GM12892 (cell line): Measurements from ENCODE around the gene THRSP.
"Not testable (repeated sequence)": the region's sequence is repeated elsewhere in the genome, so short reads cannot be mapped to it uniquely, and the experiment has no call there.

Experiments used
- DNase-seq: peaks from one replicate; pipeline ENCODE4 v3.0.0; 2011; ENCODE audit not compliant: insufficient read length
- FAIRE-seq: peaks from 2 replicates; lab custom pipeline; 2011; peaks lifted over from hg19 to GRCh38; lab: Jason Lieb, UNC
- POLR2A ChIP-seq: IDR thresholded peaks from 2 replicates; pipeline ENCODE4 v1.6.1; 2011; ENCODE audit warnings: low read depth, low read length, control low read depth
- POLR2AphosphoS5 ChIP-seq: IDR thresholded peaks from 2 replicates; pipeline ENCODE4 v1.6.1; 2011; ENCODE audit warnings: low read depth, low read length, control low read depth
- TAF1 ChIP-seq: IDR thresholded peaks from 2 replicates; pipeline ENCODE4 v1.6.1; 2011; ENCODE audit warnings: low read depth, mild to moderate bottlenecking, control low read depth, low read length, borderline replicate concordance

Gene THRSP

GRCh38 chr11:78083021-78083420 lies 19.4 kb downstream of the THRSP start:
- no peak for TF ChIP-seq TAF1
- TF ChIP-seq POLR2A: no peak
- TF ChIP-seq POLR2AphosphoS5: no peak
- FAIRE-seq (no peak), DNase-seq (no peak)

- not testable (repeated sequence) for FAIRE-seq, DNase-seq
Measured at GRCh38 chr11:78084506-78084905, 20.8 kb downstream of the THRSP start.

DNA sequence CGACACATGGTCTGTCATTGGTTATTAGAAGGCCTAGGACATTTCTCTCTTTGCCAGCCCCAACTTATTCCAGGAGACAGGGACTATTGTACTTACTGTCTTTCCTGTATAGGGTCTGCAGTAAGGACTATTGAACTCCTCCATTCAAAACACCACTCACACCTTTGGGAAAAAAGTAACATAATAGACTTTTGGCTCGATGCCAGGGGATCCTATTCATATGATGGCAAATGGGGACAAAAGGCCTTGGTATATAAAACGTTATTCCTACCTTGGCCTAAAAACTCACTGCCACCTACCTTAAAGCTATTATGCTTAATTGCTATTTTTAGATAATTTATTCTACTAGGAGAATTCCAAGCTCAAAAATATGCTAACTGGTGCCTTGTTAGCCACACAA lies 22.3 kb downstream of the THRSP start:
- TF ChIP-seq TAF1 (no peak), POLR2AphosphoS5 (no peak), POLR2A (no peak)
- DNase-seq (no peak), FAIRE-seq (no peak)

- DNase-seq, FAIRE-seq: not testable (repeated sequence)
Measured at GRCh38 chr11:78086521-78087074, 22.9 kb downstream of the THRSP start.

- DNase-seq: no peak
- TF ChIP-seq TAF1 (no peak), POLR2AphosphoS5 (no peak), POLR2A (no peak)
- no peak for FAIRE-seq
Measured at GRCh38 chr11:78094250-78094649, 30.6 kb downstream of the THRSP start.

GRCh38 chr11:78097666-78098385 lies 34.2 kb downstream of the THRSP start:
- DNase-seq (no peak), FAIRE-seq (no peak)
- TF ChIP-seq TAF1 (no peak), POLR2AphosphoS5 (no peak), POLR2A (no peak)

DNA sequence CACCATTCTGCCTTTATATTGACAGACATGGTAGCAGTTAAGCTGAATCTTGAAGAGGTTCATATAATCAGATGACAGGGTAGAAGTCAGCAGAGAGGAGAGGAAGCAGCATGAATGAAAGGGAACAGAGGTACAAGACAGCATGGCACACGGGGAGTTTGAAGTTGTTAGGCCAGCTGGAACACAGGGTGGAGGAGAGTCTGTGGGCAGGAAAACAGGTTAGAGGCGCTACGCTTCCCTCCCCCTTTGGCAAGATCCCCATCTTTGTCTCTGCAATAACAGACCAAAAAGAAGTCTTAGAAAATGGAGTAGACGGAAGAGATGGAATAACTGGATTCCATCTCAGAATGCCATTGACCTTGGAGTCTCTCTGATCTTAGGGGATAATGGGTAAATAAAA lies 36.0 kb downstream of the THRSP start:
- FAIRE-seq: no peak
- no peak for DNase-seq
- TF ChIP-seq POLR2A: no peak

GRCh38 chr11:78100261-78100660 lies 36.6 kb downstream of the THRSP start:
- no peak for FAIRE-seq
- TF ChIP-seq TAF1 (no peak), POLR2A (no peak), POLR2AphosphoS5 (no peak)
- DNase-seq: no peak

- TF ChIP-seq POLR2AphosphoS5: no peak
- no peak for TF ChIP-seq POLR2A
- TF ChIP-seq TAF1: no peak
- FAIRE-seq (no peak), DNase-seq (no peak)
Measured at GRCh38 chr11:78100676-78101472, 37.2 kb downstream of the THRSP start.

DNA sequence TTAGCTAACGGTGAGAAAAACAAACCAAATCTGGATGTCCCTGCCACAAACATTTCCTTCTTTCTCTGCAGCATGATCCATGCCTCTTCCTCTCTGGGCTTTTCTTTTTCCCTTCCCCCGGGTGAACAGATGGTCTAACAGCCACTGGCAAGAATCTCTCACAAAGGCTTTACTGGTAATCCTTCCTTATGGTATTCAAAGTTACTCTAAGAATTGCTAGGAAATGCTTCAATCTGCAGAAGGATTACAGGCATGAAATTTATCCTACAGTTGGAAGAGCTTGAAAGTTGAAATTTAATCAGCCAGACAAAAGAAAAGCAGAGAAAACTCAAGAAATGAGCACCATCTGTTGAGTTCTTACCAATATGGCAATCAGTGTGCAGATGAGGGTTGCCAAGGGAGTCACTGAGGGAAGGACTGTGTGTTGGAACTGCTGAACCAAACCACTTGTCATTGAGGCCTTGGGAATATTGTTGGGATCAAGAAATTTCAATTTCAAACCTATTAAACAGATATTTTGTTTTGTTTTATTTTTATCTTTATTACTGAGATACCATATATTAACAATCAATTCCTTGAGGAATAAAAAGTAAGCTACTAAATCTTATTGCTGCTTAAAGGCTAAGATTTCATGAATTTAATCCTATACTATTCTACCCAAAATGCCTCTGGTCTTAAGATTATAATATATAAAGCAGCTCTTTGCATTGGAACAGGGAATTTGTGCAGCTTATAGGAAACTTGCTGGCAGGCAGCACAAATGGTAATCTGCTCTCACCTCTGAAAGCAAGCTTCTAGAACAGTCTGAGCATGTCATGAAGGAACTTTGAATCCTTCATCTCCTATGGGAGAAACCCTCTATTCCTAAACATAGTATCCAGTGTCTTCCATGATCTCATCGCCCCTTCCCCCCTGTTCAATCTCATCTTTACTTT lies 45.7 kb downstream of the THRSP start:
- TF ChIP-seq TAF1: no peak
- FAIRE-seq (no peak), DNase-seq (no peak)

- DNase-seq (no peak), FAIRE-seq (no peak)
- TF ChIP-seq POLR2AphosphoS5 (no peak), TAF1 (no peak), POLR2A (no peak)
Measured at GRCh38 chr11:78110351-78110750, 46.7 kb downstream of the THRSP start.
